ENCODE results near the gene GARNL3.

The GARNL3 gene

GRCh38 chr9:127388037-127388855, 123.7 kb downstream of the GARNL3 start:
- peak; percentile 99 for DNase-seq (ENCODE audit: low read depth)

DNA sequence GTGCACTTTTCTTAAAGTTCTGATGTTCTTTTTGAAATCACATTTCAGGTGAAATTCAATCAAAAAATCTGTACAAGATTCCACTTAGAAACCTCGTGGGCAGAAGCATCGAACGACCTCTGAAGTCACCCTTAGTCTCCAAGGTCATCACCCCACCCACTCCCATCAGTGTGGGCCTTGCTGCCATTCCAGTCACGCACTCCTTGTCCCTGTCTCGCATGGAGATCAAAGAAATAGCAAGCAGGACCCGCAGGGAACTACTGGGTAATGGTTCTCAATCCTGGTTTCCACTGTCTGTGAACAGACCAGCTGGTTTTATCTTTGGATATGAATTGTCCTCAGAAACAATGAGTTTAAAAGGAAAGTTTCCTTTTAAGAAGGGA, 124.3 kb downstream of the GARNL3 start:
- no peak for DNase-seq (ENCODE audit: low read depth)

GRCh38 chr9:127389381-127390247, 125.0 kb downstream of the GARNL3 start:
- no peak for DNase-seq (ENCODE audit: low read depth)

DNA sequence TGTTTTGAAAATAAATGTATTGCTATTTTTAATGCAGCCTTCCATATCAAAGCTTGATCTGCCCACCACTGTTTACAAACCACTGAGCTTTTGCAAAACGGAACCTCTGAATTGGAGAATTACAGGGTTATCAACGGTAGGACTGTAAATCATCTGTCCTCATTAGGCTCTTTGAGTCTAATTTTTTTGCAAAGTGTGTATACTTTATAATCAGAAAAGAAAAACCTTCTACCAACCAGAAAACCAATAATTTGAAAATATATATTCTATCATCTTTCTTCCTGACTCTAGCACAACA, 125.6 kb downstream of the GARNL3 start:
- DNase-seq (ENCODE audit: low read depth) = no peak

DNA sequence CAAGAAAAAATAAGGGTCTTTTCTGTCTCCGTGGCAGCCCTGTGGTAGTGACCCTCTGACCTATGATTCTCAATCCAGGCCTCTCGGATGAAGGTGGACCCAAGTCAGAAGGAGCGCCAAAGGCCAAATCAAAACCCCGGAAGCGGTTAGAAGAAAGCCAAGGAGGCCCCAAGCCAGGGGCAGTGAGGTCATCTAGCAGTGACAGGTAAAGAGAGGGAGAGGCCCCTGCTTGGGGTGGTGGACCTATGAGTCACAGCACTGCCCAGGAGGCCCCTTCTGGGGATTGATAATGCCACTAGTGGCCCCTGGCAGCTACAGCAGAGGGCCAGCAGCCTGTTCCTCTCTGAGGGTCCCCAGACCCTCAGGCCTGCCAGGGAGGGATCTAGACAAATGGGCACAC, 126.0 kb downstream of the GARNL3 start:
- peak; percentile 20 for DNase-seq (ENCODE audit: low read depth)

- no peak for DNase-seq (ENCODE audit: low read depth)
Measured at GRCh38 chr9:127392166-127392565, 127.6 kb downstream of the GARNL3 start.

DNA sequence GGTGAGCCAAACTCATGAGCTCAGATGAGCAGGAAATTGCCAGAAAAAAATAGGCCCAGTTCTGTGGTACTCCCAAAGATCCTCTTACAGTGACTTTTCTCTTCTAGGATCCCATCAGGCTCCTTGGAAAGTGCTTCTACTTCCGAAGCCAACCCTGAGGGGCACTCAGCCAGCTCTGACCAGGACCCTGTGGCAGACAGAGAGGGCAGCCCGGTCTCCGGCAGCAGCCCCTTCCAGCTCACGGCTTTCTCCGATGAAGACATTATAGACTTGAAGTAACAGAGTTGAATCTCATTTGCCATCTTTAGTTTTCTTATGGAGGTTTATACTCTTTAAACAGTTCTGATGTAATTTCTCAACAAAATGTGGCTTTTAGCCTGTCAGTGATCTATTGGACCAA, 128.4 kb downstream of the GARNL3 start:
- no peak for DNase-seq (ENCODE audit: low read depth)

DNA sequence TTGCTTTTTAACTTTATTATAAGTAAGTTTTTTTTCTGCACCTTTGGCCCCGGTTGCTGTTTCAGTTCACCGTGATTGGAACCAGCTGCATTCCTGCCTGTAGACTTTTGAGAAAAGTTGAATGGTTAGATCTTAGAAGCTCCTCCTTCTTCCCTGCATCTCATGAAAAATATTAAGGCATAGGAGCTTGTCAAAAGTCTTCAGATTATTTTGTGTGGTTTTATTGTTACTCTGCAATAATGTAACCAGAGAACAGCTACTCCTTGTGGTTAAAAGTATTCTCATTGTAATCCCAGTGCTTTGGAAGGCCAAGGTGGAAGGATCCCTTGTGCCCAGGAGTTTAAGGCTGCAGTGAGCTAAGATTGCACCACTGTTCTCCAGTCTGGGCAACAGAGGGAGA, 129.1 kb downstream of the GARNL3 start:
- peak; percentile 81 for DNase-seq (ENCODE audit: low read depth)

- peak; percentile 94 for DNase-seq (ENCODE audit: low read depth)
Measured at GRCh38 chr9:127395497-127396252, 131.1 kb downstream of the GARNL3 start.

- no peak for DNase-seq (ENCODE audit: low read depth)
Measured at GRCh38 chr9:127396253-127396807, 131.8 kb downstream of the GARNL3 start.

GRCh38 chr9:127396808-127397645, 132.5 kb downstream of the GARNL3 start, which contains the start of gene SLC2A8:
TSS of gene SLC2A8 (plus strand) at chr9:127397169. CDS start at chr9:127397231, 62 bp downstream.
- peak; percentile 99 for DNase-seq (ENCODE audit: low read depth)

- DNase-seq (ENCODE audit: low read depth) = no peak
Measured at GRCh38 chr9:127397646-127398274, 133.2 kb downstream of the GARNL3 start.

DNA sequence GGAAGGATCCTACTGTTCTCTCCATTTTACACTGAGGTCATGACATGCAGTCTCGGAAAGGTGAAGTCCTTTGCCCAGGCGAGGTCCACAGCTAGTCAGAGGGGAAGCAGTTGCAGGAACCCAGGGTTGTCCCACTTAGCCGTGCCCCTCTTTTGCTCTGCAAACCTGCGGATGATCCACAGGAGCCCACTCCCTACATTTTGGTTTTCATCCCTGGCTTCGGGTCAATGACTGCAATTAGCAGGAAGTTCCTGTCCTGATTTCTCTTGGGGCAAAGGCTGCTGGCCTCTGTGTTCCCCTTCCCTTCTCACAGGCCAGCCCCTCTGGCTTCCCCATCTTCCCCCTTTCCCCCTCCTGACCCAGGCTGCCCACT, 133.7 kb downstream of the GARNL3 start:
- no peak for DNase-seq (ENCODE audit: low read depth)

DNA sequence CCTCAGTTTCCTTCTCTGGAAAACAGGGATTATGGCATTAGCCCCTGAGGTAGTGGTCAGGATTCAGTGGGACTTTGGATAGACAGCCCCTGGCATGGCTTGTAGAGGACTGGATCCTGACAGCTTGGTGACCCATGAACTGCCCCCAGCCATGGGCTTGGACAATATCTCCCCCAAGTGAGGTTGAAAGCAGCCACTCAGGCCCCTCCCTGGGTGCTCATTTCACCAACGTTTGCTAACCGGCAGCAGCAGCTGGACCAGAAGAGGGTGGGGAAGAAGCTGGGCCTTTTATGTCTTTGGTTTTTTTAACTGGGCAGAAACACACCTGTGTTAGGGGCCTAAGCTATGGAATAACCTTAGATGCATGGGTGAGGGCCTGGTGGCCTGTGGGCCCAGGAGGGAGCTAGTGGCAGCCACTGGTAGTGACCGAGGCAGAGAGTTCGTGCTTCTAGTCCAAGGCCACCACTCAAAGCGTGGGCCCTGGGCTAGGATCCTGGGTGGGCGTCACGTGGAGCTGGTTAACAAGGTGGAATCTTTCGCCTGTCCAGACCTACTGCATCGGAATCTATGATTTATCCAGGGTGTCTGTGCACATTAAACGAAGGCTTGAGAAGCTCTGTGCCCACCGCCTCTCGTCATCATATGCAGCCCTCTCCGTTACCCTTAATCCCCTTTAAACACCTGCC, 134.3 kb downstream of the GARNL3 start:
- no peak for DNase-seq (ENCODE audit: low read depth)

DNA sequence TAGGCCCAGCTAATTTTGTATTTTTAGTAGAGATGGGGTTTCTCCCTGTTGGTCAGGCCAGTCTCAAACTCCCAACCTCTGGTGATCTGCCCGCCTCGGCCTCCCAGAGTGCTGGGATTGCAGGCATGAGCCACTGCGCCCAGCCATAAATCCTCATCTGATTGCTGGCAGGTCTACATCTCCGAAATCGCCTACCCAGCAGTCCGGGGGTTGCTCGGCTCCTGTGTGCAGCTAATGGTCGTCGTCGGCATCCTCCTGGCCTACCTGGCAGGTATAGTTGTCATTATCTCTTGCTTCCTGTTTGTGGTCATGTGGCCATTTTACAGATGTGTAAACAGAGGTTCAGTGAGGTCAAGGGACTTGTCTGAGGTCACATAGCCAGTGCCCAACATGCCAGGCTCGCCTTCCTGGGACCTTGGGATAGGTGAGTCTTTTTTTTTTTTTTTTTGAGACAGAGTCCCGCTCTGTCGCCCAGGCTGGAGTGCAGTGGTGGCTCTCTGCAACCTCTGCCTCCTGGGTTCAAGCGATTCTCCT, 135.2 kb downstream of the GARNL3 start:
- no peak for DNase-seq (ENCODE audit: low read depth)

DNA sequence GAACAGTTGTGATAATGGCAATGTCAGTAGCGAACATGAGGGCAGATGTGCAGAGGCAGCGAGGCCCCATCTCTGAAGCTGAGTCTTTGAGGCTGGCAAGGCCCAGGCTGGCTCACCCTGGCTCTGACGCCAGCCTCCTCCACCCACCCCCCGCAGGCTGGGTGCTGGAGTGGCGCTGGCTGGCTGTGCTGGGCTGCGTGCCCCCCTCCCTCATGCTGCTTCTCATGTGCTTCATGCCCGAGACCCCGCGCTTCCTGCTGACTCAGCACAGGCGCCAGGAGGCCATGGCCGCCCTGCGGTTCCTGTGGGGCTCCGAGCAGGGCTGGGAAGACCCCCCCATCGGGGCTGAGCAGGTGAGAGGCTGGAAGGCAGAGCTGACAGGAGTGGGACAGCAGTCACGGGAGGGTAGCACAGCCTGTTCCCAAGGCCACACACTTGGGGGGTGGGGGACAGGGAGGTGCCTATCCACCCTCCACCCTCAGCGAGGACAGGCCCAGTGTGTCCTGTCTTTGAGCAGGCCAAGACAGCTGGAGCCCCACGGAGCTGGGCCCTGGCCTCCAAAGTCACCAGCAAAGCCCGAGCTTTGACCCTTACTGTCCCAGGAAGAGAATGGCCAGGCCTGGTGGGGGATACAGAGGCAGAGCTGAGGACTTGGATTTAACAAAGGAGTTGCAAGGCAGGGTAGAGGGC, 138.0 kb downstream of the GARNL3 start:
- DNase-seq (ENCODE audit: low read depth) = no peak

DNA sequence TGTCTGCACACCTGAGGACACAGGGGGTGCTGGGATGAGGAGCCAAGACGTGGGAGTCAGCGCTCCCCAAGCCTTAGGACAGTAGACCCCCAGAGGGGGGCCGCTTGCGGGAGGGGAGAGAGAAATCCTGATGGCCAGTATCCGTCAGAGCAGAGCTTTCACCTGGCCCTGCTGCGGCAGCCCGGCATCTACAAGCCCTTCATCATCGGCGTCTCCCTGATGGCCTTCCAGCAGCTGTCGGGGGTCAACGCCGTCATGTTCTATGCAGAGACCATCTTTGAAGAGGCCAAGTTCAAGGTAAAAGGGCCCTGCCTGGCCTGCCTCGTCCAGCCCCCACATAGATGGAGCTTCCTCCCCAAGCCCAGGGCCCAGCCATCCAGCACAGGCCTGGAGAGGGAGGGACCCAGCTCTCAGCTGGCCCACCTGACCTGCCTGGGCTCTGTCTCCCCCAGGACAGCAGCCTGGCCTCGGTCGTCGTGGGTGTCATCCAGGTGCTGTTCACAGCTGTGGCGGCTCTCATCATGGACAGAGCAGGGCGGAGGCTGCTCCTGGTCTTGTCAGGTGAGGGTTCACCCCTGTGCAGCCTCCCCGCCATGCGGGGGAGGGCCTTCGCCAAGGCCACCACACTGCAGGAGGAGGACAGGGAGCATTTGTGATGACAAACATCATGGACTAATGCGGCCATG, 139.1 kb downstream of the GARNL3 start:
- DNase-seq (ENCODE audit: low read depth) = no peak

- DNase-seq (ENCODE audit: low read depth) = no peak
Measured at GRCh38 chr9:127404631-127405030, 140.1 kb downstream of the GARNL3 start.

Measured in amniotic epithelial cell (primary cell).